SK-N-SH (cell line): ENCODE results near the gene ADCK1. TPM values are rescaled to one million over a fixed set of nuclear protein-coding genes. Genes with fewer than 3 reads are reported as not detected.

Experiments
- CTCF ChIA-PET: fragments of 300-600, 350-600 bp; formaldehyde crosslinking; extraction: SDS; loops from one replicate; lab custom pipeline; 2021; lab: Yijun Ruan, JAX
- POLR2A ChIA-PET: fragments of 350-600 bp; sonication (Branson Sonifier 250); formaldehyde crosslinking; extraction: SDS; loops from one replicate; lab custom pipeline; 2020; ENCODE audit warnings: antibody characterized with exemption, inconsistent platforms; lab: Yijun Ruan, JAX
- DNase-seq: peaks from one replicate; pipeline ENCODE4 v3.0.0; 2012
- H2AFZ ChIP-seq: fragments of 200-600 bp; sonication (generic); 2 replicates; pipeline ENCODE4 v1.8.1; 2016; ENCODE audit warnings: antibody characterized with exemption, mild to moderate bottlenecking, low read depth
- H3F3A ChIP-seq: fragments of 200-600 bp; sonication (generic); replicated peaks from 2 replicates; pipeline ENCODE3; 2016; ENCODE audit warnings: antibody characterized with exemption, mild to moderate bottlenecking; ENCODE audit not compliant: insufficient read depth
- H3K27ac ChIP-seq, 2 experiments: fragments of 200-500 bp in 1 of 2; fragments of 200-600 bp in 1 of 2; sonication (Bioruptor generic) in 1 of 2; sonication (generic), shearing (Covaris generic) in 1 of 2; 2 replicates each; pipeline versions ENCODE4 v1.5.1 to v1.6.1; 2014 to 2016; ENCODE audit warnings: low read depth in 2 of 2, inconsistent platforms in 1 of 2, low read length in 1 of 2, mild to moderate bottlenecking in 1 of 2, mixed read lengths in 1 of 2
- H3K27me3 ChIP-seq: fragments of 200-600 bp; sonication (generic), shearing (Covaris generic); 2 replicates; pipeline ENCODE4 v1.6.1; 2016; ENCODE audit warnings: mixed run types; ENCODE audit not compliant: insufficient read depth
- H3K36me3 ChIP-seq, 2 experiments: fragments of 200-500 bp in 1 of 2; fragments of 200-600 bp in 1 of 2; sonication (Bioruptor generic) in 1 of 2; sonication (generic) in 1 of 2; replicated peaks in 1 of 2; 2 replicates each; pipeline versions ENCODE3 to v1.5.1; 2014 to 2016; ENCODE audit warnings: low read length in 1 of 2, mild to moderate bottlenecking in 1 of 2; ENCODE audit not compliant: insufficient read depth in 2 of 2, control insufficient read depth in 1 of 2
- H3K4me1 ChIP-seq, 2 experiments: fragments of 200-500 bp in 1 of 2; fragments of 200-600 bp in 1 of 2; sonication (Bioruptor generic) in 1 of 2; sonication (generic), shearing (Covaris generic) in 1 of 2; 2 replicates each; pipeline versions ENCODE4 v1.5.1 to v1.6.1; 2014 to 2016; ENCODE audit warnings: low read depth in 1 of 2, low read length in 1 of 2, mixed run types in 1 of 2; ENCODE audit not compliant: insufficient read depth in 2 of 2, control insufficient read depth in 1 of 2
- H3K4me2 ChIP-seq: fragments of 200-600 bp; sonication (generic), shearing (Covaris generic); 2 replicates; pipeline ENCODE4 v1.6.1; 2017; ENCODE audit warnings: mixed run types
- H3K4me3 ChIP-seq, 2 experiments: fragments of 200-500 bp in 1 of 2; fragments of 200-600 bp in 1 of 2; sonication (Bioruptor generic) in 1 of 2; sonication (generic), shearing (Covaris generic) in 1 of 2; 2 replicates each; pipeline versions ENCODE4 v1.5.1 to v1.8.1; 2014 to 2016; ENCODE audit warnings: low read depth in 2 of 2, inconsistent platforms in 1 of 2, low read length in 1 of 2, mild to moderate bottlenecking in 1 of 2, mixed read lengths in 1 of 2, moderate library complexity in 1 of 2
- H3K79me2 ChIP-seq: fragments of 200-600 bp; sonication (generic); 2 replicates; pipeline ENCODE4 v1.8.1; 2017; ENCODE audit warnings: mild to moderate bottlenecking; ENCODE audit not compliant: insufficient read depth
- H3K9ac ChIP-seq: fragments of 200-600 bp; sonication (generic); 2 replicates; pipeline ENCODE4 v1.6.1; 2017; ENCODE audit warnings: mixed run types
- H3K9me2 ChIP-seq: fragments of 200-600 bp; sonication (generic); 2 replicates; pipeline ENCODE4 v1.6.1; 2017; ENCODE audit warnings: mixed run types
- H3K9me3 ChIP-seq: fragments of 200-600 bp; sonication (generic); 2 replicates; pipeline ENCODE4 v1.6.1; 2017; ENCODE audit warnings: mixed run types, mild to moderate bottlenecking, moderate library complexity
- H4K20me1 ChIP-seq: fragments of 200-600 bp; sonication (generic); 2 replicates; pipeline ENCODE4 v1.6.1; 2017; ENCODE audit warnings: mild to moderate bottlenecking, mixed run types; ENCODE audit not compliant: insufficient read depth
- CHD2 ChIP-seq: fragments of 150-350 bp; IDR thresholded peaks from 2 replicates; pipeline ENCODE4 v1.6.1; 2018; ENCODE audit warnings: low read length; ENCODE audit not compliant: partially characterized antibody
- EP300 ChIP-seq, 2 experiments: IDR thresholded peaks; 2 replicates each; pipeline versions ENCODE4 v1.4.0 to v1.6.1; 2012; ENCODE audit warnings: borderline replicate concordance in 1 of 2, low read depth in 1 of 2, low read length in 1 of 2
- FOSL2 ChIP-seq: IDR thresholded peaks from 2 replicates; pipeline ENCODE4 v1.4.0; 2012; ENCODE audit warnings: low read depth, mild to moderate bottlenecking, moderate library complexity, borderline replicate concordance
- GABPA ChIP-seq: IDR thresholded peaks from 2 replicates; pipeline ENCODE4 v1.4.0; 2012; ENCODE audit warnings: low read depth, mild to moderate bottlenecking
- JUND ChIP-seq: IDR thresholded peaks from 2 replicates; pipeline ENCODE4 v1.4.0; 2012
- RCOR1 ChIP-seq: fragments of 150-350 bp; IDR thresholded peaks from 2 replicates; pipeline ENCODE4 v1.6.1; 2017; ENCODE audit warnings: antibody characterized with exemption, low read length
- RXRA ChIP-seq: IDR thresholded peaks from 2 replicates; pipeline ENCODE4 v1.4.0; 2012; ENCODE audit warnings: low read depth, mild to moderate bottlenecking, borderline replicate concordance
- SIN3A ChIP-seq: IDR thresholded peaks from 2 replicates; pipeline ENCODE4 v1.6.1; 2012; ENCODE audit warnings: low read depth, mild to moderate bottlenecking, low read length, moderate library complexity, borderline replicate concordance
- SMC3 ChIP-seq: IDR thresholded peaks from 2 replicates; pipeline ENCODE4 v1.6.1; 2012; ENCODE audit warnings: low read depth, low read length, improper control_type of control experiment
- YY1 ChIP-seq: IDR thresholded peaks from 2 replicates; pipeline ENCODE4 v1.4.0; 2012; ENCODE audit warnings: low read depth, mild to moderate bottlenecking
- WGBS: methylation state at CpG from one replicate; pipeline ENCODE4 v1.1.6; 2017; ENCODE audit warnings: low lambda C conversion rate; 5-methylcytosine and 5-hydroxymethylcytosine counted together
- polyA plus RNA-seq, 3 experiments: library from polyadenylated mRNA; depleted of rRNA; stranded (reverse); fragments of >200 nt; gene quantifications; 2 replicates each; pipeline ENCODE4 v1.2.3, GENCODE V29; 2012
- TF ChIP-seq, protein P1 (sequence below): IDR thresholded peaks from 2 replicates; pipeline ENCODE4 v1.4.0; 2012; ENCODE audit warnings: low read depth
- TF ChIP-seq, protein P2 (sequence below): IDR thresholded peaks from 2 replicates; pipeline ENCODE4 v1.4.0; 2012; ENCODE audit warnings: low read depth, borderline replicate concordance
- TF ChIP-seq, protein P3 (sequence below): fragments of 200-600 bp; sonication (generic); IDR thresholded peaks from 2 replicates; pipeline ENCODE4 v1.6.1; 2017; ENCODE audit warnings: antibody characterized with exemption, mild to moderate bottlenecking, moderate library complexity
- TF ChIP-seq, protein P4 (sequence below): IDR thresholded peaks from 2 replicates; pipeline ENCODE4 v1.6.1; 2012; ENCODE audit warnings: mild to moderate bottlenecking, low read depth, low read length, moderate library complexity

ADCK1 gene
- polyA plus RNA-seq, 1 of the 3 experiments (the other 2 are of a cell fraction): 11.4 TPM

DNA sequence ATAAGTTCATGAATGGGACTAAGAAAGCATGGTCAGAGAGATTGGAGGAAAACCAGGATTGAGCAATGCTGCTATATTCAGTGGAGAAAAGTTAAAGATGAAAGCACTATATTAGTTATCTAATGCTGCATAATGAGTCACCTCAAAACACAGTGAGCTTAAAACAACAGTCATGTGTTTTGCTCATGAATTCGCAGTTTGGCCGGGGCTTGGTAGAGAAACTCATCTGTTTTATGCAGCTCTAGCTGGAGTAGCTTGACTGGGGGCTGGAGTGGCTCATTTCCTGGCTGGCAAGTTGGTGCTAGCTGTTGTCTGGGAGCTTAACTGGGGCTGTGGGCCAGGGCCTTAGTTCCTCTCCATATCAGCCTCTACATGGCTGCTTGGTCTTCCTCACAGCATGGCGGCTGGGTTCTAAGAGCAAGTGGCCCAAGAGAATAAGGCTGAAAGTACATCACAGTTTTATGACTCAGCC, 90.1 kb downstream of the ADCK1 start:
- H3K4me1 ChIP-seq: peaks cover 0 to 21% of the 10 kb centered on the region in 2 experiments; a peak in 1 of 4 replicates
- H4K20me1 ChIP-seq: no peaks in the 10 kb centered on the region
- H3F3A ChIP-seq: no peaks in the 10 kb centered on the region
- H3K79me2 ChIP-seq: no peaks in the 10 kb centered on the region
- H3K9me2 ChIP-seq: no peaks in the 10 kb centered on the region
- H3K27ac ChIP-seq: no peak overlapping the region
- no peak overlapping the region for H3K4me2 ChIP-seq
- ChIA-PET POLR2A (no interaction called here), CTCF (no interaction called here)
- H3K9me3 ChIP-seq: no peaks in the 10 kb centered on the region
- no peaks in the 10 kb centered on the region for H3K27me3 ChIP-seq
- TF ChIP-seq SMC3: no peak
- no peak for TF ChIP-seq RCOR1
- TF ChIP-seq SIN3A: no peak
- TF ChIP-seq EP300 (IDR thresholded peaks at IDR 0.05; ENCODE audit: borderline replicate concordance in 1 of 2, low read depth in 1 of 2, low read length in 1 of 2): no peak
- no peak for TF ChIP-seq FOSL2
- no peak for TF ChIP-seq RXRA
- TF ChIP-seq, protein P1, sequence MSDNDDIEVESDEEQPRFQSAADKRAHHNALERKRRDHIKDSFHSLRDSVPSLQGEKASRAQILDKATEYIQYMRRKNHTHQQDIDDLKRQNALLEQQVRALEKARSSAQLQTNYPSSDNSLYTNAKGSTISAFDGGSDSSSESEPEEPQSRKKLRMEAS: no peak
- TF ChIP-seq, protein P2, sequence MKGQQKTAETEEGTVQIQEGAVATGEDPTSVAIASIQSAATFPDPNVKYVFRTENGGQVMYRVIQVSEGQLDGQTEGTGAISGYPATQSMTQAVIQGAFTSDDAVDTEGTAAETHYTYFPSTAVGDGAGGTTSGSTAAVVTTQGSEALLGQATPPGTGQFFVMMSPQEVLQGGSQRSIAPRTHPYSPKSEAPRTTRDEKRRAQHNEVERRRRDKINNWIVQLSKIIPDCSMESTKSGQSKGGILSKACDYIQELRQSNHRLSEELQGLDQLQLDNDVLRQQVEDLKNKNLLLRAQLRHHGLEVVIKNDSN: no peak
- TF ChIP-seq, protein P3, sequence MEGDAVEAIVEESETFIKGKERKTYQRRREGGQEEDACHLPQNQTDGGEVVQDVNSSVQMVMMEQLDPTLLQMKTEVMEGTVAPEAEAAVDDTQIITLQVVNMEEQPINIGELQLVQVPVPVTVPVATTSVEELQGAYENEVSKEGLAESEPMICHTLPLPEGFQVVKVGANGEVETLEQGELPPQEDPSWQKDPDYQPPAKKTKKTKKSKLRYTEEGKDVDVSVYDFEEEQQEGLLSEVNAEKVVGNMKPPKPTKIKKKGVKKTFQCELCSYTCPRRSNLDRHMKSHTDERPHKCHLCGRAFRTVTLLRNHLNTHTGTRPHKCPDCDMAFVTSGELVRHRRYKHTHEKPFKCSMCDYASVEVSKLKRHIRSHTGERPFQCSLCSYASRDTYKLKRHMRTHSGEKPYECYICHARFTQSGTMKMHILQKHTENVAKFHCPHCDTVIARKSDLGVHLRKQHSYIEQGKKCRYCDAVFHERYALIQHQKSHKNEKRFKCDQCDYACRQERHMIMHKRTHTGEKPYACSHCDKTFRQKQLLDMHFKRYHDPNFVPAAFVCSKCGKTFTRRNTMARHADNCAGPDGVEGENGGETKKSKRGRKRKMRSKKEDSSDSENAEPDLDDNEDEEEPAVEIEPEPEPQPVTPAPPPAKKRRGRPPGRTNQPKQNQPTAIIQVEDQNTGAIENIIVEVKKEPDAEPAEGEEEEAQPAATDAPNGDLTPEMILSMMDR: no peak
- TF ChIP-seq CHD2: no peak
- TF ChIP-seq YY1: no peak
- TF ChIP-seq, protein P4, sequence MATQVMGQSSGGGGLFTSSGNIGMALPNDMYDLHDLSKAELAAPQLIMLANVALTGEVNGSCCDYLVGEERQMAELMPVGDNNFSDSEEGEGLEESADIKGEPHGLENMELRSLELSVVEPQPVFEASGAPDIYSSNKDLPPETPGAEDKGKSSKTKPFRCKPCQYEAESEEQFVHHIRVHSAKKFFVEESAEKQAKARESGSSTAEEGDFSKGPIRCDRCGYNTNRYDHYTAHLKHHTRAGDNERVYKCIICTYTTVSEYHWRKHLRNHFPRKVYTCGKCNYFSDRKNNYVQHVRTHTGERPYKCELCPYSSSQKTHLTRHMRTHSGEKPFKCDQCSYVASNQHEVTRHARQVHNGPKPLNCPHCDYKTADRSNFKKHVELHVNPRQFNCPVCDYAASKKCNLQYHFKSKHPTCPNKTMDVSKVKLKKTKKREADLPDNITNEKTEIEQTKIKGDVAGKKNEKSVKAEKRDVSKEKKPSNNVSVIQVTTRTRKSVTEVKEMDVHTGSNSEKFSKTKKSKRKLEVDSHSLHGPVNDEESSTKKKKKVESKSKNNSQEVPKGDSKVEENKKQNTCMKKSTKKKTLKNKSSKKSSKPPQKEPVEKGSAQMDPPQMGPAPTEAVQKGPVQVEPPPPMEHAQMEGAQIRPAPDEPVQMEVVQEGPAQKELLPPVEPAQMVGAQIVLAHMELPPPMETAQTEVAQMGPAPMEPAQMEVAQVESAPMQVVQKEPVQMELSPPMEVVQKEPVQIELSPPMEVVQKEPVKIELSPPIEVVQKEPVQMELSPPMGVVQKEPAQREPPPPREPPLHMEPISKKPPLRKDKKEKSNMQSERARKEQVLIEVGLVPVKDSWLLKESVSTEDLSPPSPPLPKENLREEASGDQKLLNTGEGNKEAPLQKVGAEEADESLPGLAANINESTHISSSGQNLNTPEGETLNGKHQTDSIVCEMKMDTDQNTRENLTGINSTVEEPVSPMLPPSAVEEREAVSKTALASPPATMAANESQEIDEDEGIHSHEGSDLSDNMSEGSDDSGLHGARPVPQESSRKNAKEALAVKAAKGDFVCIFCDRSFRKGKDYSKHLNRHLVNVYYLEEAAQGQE: no peak
- TF ChIP-seq GABPA: no peak
- TF ChIP-seq JUND: no peak
- H2AFZ ChIP-seq: no peak overlapping the region
- 94% methylated on average over 3 of the region's 3 CpGs for WGBS
- no peak for DNase-seq
- no peak overlapping the region for H3K9ac ChIP-seq
- H3K36me3 ChIP-seq: no peaks in the 10 kb centered on the region
- H3K4me3 ChIP-seq: no peak overlapping the region
